ENCODE measurements around the gene PYY.
A peak's percentile ranks its signal among the peaks of the same experiment; 100 is the strongest.

PYY gene

GRCh38 chr17:43995150-43995471 is 41.4 kb upstream of the PYY start:
- DNase-seq (ENCODE audit: low spot score) = no peak
- TF ChIP-seq CTCF (IDR thresholded peaks at IDR 0.05; ENCODE audit: extremely low read depth, missing control alignments) = no peak

- peak; percentile 52 for TF ChIP-seq CTCF (IDR thresholded peaks at IDR 0.05; ENCODE audit: extremely low read depth, missing control alignments)
Observed at GRCh38 chr17:43994272-43995149, 40.8 kb upstream of the PYY start.

GRCh38 chr17:43992641-43993040 is 38.9 kb upstream of the PYY start:
- no peak for DNase-seq (ENCODE audit: low spot score)
- no peak for TF ChIP-seq CTCF (IDR thresholded peaks at IDR 0.05; ENCODE audit: extremely low read depth, missing control alignments)

More at GRCh38 chr17:43994272-43995149, 40.8 kb upstream of the PYY start:
- peak; percentile 77 for DNase-seq (ENCODE audit: low spot score)

- TF ChIP-seq CTCF (IDR thresholded peaks at IDR 0.05; ENCODE audit: extremely low read depth, missing control alignments) = no peak
- no peak for DNase-seq (ENCODE audit: low spot score)
Observed at GRCh38 chr17:43988301-43988700, 34.6 kb upstream of the PYY start.

GRCh38 chr17:43987131-43988021 is 33.6 kb upstream of the PYY start:
- TF ChIP-seq CTCF (IDR thresholded peaks at IDR 0.05; ENCODE audit: extremely low read depth, missing control alignments) = no peak
- no peak for DNase-seq (ENCODE audit: low spot score)

- TF ChIP-seq CTCF (IDR thresholded peaks at IDR 0.05; ENCODE audit: extremely low read depth, missing control alignments) = no peak
- no peak for DNase-seq (ENCODE audit: low spot score)
Observed at GRCh38 chr17:43986225-43986981, 32.7 kb upstream of the PYY start.
